NCI-H82 (cell line): ENCODE data around the gene RPL13.
"Not testable (repeated sequence)": the region's sequence is repeated elsewhere in the genome, so short reads cannot be mapped to it uniquely, and the experiment has no call there.

Experiments
- DNase-seq: peaks from one replicate; lab custom pipeline; 2025; lab: John Stamatoyannopoulos, UW

The RPL13 gene

DNA sequence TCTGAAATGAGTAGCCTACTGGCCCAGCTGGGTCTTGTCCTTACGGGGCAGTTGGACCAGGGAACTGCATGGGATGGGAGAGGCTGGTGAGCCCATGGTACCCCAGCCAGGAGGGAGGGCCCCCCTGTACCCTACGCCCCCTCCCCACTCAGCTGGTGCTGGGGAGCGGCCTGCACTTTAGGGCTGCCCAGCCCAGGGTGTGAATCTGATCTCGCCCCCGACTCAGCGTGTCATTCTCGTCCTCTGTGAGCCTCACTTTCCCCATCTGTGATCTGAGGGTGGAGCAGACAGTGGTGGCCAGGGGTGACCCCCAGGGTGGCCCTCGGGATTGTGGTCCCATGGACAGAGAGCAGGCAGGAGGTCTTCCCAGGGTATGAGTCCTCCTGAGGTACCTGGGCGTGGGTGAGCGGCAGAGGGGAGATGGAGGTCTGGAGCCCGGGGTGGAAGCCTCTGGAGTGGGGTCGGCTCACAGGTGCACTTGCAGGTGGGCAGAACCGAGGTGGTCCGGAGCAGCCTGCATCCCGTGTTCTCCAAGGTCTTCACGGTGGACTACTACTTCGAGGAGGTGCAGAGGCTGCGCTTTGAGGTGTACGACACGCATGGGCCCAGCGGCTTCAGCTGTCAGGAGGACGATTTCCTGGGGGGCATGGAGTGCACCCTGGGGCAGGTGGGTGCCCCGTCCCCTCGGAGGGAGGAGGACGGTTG is 16.7 kb downstream of the RPL13 start:
- DNase-seq = no peak

DNA sequence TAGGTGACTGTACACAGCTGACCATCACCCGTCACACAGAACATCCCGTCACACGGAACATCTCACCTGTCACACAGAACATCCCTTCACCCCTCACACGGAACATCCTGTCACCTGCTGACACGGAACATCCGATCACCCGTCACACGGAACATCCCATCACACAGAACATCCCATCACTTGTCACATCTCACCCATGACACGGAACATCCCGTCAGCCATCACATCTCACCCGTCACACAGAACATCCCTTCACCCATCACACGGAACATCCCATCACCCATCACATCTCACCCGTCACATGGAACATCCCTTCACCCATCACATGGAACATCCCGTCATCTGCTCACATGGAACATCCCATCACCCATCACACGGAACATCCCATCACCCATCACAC is 18.9 kb downstream of the RPL13 start:
- DNase-seq = no peak

DNA sequence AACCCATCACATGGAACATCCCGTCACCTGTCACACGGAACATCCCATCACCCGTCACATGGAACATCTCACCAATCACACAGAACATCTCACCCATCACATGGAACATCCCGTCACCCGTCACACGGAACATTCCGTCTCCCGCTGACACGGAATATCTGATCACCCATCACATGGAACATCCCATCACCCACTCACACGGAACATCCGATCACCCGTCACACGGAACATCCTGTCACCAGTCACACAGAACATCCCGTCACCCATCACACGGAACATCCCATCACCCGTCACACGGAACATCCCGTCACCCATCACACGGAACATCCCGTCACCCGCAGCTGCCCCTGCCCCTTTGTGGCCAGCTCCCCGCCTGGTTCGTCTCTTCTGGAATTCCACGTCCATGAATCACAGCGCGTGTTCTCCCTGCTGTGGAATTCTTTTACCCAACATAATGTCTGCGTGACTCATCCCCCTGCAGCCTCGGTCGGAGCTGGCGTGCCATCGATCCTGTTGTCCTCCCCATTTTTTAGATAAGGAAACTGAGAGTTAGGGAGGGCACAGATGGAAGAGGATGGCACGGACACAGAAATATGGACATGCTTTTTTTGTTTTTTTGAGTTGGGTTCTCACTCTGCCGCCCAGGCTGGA is 20.7 kb downstream of the RPL13 start:
- DNase-seq = no peak

DNA sequence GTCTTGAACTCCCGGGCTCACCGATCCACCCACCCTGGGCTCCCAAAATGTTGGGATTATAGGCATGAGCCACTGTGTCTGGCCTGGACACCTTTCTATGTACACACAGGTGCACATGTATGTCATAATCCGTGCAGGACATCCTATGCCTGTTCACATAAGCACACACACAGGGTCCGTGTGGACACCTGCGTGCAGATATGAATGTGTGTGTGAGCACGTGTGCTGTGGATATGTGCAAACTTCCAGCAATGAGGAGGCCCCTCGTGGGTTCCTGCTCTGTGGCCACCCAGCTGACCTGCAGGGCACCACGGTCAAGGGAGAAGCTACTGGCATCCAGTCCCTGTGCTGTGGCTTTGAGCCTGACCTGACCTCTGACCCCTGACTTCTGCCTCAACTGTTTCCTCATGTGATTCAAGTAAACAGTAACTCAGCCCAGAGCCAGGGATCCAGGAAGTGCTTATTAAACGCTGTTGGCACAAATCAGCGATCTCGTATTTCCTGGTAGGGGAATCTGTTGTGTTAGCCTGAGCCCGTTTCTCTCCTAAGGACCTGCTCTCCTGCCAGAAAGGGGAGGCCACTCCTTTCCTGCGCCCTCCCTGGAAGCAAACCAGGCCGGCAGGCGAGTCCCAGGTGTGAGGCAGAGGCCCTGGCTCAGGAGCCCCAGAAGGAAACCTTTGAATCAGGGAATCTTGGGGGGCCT is 21.5 kb downstream of the RPL13 start:
- DNase-seq = no peak

DNA sequence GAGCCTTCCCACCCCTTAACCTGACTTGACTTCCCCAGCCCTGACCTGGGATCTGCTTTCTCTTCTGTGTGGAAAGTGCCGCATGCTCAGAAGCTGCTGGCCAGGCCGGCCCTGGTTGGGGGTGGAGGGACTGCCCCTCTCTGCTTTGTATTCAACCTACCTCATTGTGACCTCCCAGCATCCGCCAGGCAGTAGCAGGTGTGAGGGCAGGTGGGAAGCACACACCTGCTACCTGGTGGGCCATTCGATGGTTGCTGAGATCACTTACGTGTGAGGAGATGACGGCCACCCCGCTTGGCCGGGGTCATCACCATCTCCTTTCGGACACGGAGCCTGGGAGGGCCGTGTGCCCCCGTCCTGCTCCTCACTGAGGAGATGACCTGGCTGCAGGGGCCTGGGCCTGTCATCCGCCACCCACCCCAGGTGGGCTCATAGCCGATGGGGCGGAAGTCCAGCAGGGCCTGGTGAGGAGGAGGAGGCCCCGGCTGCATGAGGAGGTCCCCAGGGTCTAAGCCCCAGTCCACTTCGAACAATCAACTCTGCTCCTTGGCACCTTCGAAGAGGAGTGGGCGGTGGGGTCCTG is 22.2 kb downstream of the RPL13 start:
- no peak for DNase-seq

DNA sequence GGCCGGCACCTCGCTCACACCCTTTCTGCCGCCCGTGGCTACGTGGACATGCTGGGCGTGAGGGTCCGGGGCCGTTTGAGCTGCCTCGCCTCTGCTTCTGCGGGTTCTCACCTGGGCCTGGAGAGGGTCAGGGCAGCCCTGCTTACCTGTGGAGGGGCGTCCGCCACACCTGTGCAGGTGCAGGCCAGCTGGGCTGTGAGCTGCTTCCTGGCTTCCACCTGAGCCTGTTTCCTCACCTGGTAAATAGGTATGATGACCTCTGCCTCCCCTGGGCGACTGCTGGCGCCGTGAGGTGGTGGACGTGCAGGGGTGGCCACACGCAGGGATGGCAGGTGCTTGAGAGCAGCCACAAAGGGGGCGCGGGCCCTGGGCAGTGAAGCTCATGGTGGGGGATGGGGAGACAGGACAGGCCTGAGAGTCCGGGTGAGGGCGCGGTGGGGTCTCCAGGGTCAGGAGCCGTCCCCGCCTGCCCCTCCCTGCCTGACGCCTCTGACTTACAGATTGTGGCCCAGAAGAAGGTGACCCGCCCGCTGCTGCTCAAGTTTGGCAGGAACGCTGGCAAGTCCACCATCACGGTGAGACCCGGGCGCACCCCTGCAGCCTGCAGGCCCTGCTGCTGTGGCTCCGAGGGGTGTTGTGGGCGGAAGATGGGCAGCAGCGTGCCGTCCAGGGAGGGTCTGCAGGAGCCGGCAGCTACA is 22.9 kb downstream of the RPL13 start:
- DNase-seq = no peak

DNA sequence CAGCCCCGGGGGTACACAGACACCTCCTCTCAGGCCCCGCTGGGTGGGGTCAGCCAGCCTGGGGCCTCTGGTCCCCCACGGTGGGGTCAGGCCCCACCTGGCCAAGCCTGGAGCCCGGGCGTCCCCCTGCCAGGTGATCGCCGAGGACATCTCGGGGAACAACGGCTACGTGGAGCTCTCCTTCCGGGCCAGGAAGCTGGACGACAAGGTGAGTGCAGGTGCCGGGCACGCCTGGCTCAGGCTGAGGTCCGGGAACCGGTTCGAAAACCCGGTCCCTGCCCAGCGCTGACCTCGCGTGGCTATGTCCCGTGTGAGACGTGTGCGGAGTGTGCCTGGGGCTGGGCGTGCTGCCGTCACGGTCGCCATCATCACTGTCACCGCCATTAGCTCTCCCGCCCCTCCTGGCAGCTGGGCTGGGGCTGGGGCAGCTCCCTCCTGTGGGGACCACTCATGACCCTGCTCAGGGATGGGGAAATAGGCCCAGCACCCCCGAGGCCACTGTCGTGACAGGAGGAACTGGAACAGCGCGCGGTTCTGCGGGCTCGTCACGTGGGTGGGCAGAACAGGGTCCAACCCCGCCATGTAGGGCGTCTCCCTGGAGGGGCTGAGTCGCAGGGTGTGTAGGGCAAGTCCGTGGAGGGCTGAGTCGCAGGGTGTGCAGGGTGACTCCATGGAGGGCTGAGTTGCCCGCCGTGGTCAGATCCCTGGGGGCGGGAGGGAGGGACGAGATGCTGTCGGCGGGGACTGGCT is 23.6 kb downstream of the RPL13 start:
- no peak for DNase-seq

DNA sequence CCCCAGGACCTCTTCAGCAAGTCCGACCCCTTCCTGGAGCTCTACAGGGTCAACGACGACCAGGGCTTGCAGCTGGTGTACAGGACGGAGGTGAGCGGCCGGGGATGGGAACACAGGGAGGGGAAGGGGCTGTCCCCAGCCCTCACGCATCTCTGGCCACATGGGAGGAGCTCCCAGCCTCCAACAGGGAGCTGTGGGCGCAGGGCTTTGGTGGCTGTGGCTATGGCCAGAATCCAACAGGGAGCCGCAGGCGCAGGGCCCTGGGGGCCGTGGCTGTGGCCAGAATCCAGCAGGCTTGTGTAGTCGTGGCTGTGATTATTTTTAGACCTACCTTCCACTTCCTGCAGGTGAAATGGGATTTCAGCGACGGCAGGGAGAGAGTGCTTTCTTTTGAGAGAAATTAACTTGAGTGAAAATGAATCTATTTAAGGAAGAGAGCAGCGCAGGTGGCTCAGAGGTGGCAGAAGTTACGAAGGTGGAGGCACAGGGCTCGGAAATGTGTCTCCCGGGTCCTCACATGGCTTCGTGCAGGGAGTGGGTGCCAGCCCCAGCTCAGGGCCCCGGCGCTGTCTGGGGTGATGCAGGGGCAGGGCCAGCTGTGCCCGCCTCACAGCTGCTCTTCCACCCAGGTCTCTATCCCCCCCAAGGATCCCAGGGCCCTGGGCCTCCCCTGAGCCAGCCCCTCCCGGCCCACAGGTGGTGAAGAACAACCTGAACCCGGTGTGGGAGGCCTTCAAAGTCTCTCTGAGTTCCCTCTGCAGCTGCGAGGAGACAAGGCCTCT is 24.5 kb downstream of the RPL13 start:
- no peak for DNase-seq

DNA sequence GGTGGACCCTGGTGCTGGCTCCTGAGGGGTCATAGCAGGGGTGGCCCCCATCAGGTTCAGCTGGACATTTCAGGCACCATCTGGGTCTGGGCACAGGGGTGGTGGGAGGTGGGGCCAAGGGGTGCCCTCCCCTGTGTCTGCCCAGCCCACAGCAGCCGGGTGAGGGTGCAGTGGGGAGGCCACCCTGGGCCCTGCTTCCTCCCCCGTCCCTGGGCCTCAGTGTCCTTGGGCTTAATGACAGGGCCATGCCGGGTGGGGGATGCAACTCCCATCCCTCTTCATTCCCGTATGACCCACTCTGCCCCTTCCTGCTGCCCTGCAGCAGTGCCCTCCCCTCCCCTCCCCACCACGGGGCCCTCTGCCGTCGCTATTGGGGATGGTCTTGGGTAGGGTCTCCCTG is 25.7 kb downstream of the RPL13 start:
- no peak for DNase-seq

DNA sequence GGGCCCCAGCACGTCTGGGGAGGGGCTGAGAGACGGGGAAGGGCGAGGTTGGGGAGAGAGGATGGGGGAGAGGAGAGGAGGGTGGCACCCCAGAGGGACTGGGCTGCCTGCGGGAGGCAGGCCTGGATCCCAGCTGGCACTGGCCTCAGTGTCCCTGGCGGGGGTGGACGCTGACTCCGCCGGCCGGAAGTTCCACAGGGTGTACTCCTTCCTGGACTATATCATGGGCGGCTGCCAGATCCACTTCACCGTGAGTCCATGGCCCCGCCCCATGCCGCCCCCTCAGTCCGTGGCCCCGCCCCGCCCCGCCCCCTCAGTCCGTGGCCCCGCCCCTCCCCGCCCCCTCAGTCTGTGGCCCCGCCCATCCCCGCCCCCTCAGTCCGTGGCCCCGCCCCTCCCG is 26.4 kb downstream of the RPL13 start:
- no peak for DNase-seq

DNA sequence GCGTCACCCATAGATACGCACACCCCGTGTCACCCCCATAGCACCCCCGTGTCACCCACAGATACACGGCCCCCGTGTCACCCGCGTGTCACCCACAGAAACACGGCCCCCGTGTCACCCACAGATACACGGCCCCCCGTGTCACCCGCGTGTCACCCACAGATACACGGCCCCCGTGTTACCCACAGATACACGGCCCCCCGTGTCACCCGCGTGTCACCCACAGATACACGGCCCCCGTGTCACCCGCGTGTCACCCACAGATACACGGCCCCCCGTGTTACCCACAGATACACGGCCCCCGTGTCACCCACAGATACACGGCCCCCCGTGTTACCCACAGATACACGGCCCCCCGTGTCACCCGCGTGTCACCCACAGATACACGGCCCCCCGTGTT is 27.2 kb downstream of the RPL13 start:
- DNase-seq = not testable (repeated sequence)

DNA sequence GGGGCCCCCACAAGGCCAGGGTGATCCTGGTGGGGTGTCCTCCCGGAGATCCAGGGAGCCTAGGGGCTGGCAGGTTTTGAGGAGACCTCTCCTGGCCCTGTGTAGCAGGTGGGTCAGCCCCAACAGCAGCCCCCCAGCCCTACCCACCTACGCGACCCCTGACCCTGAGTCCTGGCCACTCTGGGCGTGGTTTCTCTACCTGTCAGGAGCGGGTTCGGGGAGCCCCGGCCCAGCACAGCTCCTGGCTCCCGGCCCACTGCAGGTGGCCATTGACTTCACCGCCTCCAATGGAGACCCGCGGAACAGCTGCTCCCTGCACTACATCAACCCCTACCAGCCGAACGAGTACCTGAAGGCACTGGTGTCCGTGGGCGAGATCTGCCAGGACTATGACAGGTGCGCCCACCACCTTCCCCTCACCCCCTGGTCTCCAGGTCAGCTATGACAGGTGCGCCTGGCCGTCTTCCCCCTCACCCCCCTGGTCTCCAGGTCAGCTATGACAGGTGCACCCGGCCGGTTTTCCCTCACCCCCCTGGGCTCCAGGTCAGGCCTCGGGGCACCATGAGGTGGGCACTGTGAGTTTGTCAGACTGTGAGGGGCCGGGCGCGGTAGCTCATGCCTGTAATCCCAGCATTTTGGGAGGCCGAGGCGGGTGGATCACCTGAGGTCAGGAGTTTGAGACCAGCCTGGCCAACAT is 28.1 kb downstream of the RPL13 start:
- no peak for DNase-seq

DNA sequence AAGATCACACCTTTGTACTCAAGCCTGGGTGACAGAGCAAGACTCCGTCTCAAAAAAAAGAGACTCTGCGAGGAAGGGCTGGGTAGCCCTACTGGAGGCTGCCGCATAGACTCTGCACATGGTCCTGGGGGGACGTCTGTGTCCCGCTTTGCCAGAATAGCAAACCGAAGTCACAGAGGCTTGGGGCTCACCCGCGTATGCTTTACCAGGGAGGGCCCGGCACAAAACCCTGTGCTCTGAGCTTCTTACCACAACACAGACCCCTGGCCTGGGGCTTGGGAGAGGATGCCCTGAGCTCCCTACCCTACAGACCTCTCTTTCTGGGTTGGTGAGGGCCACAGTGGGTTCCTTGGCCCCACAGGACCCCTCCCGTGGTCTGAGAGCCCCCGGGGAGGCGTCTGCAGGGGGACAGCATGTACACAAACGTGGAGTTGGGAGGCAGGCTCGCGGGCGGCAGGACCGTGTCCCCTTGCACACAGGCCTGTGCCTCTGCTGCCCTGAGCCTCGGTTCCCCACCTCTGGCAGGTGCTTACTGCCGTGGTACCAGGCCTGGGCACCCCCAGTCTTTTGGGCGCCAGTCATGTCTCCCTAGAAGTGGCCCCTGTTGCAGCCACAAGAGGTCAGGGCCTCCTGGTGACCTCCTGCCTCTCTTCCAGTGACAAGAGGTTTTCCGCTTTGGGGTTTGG is 28.9 kb downstream of the RPL13 start:
- no peak for DNase-seq

DNA sequence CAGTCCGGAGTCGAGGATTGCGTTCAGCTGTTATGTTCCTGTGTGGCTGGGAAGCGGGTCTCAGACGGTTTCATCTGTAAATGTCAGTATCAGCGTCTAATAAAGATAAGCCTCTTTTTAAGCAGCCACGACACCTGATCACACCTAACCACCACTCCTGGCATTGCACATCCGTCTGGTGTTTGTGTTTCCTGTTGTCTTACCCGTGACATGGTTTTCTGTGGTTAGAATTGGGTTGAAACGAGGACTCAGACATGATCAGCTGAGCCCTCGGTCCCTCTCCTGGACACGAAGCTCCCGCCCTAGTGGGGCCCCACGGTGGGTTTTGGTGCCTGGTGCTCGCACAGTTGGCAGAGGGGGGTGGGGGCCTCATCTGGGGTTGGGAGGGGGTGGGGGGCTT is 33.4 kb downstream of the RPL13 start:
- DNase-seq = no peak

DNA sequence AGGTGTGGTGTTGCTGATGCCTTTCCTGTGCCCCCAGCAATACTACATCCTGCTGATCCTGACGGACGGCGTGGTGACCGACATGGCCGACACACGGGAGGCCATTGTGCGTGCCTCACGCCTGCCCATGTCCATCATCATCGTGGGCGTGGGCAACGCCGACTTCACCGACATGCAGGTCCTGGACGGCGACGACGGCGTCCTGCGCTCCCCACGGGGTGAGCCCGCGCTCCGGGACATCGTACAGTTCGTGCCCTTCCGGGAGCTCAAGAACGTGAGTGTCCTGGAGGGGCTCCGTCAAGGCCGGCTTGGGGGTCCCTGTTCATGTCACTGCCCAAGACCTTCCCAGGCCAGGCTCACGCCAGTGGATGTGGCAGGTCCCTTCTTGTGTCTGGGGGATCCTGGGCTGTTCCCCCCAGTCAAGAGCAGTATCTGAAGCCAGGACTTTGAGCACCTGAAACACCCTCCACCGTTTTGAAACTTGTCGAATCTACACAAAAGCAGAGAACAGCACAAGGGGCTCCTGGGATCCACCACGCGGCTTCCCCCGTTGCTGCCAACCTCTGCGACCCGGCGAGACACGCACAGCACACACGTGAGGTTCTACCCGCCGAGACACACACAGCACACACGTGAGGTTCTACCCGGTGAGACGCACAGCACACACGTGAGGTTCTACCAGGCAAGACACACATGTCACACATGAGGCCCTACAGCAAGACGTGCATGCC is 35.0 kb downstream of the RPL13 start:
- no peak for DNase-seq

DNA sequence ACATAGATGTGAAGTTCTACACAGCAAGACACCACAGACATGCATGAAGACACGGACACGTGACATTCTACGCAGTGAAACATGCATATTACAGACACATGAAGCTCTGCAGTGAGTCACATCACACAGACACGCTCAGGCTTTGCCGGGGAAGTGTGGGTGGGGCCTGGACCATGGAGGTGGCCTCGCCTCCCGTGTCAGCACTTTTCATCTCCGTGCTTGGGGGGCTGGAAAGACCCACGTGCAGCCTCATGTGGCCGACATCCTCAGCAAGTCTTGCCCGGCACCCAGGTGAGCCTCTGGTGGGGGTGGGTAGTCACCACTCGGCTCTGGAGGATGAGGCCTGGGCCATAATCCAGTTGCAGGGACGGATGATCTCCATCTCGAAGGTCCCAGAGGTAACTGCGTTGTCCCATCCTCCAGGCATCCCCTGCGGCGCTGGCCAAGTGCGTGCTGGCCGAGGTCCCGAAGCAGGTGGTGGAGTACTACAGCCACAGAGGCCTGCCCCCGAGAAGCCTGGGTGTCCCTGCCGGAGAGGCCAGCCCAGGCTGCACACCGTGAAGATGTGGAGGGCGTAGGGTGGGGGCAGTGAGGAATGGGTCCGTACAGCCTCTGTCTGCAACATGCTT is 35.7 kb downstream of the RPL13 start:
- no peak for DNase-seq

DNA sequence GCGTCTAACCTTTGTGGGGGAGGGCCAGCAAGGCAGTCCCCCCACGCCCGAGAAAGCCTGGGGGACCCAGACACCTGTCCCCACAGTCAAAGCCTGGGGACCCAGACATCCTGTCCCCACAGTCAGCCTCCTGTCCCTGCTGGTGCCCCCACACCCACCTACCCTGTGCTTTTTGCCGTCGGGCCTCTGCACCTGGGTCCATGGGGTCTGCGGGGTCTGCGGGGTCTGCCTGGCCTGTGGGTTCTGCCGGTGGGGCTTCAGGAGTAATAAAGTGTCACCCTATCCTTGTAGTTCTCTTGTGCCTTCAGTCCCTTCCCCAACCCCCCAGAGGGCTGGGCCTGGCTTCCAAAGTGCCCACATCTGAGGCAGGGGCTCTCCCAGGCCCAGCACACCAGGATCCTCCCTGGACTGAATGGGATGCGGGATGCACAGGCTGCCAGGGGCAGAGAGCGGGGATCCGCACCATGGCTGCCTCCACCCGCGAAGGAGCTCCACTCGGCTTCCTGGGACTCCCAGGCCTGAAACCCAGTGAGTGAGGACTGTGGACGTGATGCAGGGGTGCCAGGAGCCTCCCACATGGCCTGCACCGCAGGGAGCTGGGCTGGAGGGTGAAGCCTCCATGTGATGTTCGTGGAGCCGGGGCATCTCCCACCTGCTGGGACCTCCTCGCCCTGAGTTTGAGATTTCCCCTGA is 36.6 kb downstream of the RPL13 start:
- no peak for DNase-seq

DNA sequence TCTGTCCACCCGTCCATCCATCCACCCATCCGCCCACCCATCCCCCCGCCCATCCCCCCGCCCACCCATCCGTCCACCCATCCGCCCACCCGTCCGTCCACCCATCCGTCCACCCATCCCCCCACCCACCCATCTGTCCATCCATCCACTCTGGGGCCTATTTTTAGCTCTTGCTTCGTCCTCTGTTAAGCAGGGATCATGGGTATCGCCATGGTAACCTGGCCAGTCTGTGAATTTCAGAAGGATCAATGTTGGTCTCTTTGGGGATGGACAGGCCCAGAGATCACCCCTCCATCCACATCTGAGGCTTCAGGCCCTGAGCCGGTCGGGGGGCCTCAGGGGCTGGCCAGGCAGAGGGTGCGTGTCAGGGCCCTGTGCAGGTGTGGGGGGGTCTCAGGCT is 37.7 kb downstream of the RPL13 start:
- DNase-seq = peak; percentile 78
